ENCODE results near the gene TNFRSF4.

TNFRSF4 gene

DNA sequence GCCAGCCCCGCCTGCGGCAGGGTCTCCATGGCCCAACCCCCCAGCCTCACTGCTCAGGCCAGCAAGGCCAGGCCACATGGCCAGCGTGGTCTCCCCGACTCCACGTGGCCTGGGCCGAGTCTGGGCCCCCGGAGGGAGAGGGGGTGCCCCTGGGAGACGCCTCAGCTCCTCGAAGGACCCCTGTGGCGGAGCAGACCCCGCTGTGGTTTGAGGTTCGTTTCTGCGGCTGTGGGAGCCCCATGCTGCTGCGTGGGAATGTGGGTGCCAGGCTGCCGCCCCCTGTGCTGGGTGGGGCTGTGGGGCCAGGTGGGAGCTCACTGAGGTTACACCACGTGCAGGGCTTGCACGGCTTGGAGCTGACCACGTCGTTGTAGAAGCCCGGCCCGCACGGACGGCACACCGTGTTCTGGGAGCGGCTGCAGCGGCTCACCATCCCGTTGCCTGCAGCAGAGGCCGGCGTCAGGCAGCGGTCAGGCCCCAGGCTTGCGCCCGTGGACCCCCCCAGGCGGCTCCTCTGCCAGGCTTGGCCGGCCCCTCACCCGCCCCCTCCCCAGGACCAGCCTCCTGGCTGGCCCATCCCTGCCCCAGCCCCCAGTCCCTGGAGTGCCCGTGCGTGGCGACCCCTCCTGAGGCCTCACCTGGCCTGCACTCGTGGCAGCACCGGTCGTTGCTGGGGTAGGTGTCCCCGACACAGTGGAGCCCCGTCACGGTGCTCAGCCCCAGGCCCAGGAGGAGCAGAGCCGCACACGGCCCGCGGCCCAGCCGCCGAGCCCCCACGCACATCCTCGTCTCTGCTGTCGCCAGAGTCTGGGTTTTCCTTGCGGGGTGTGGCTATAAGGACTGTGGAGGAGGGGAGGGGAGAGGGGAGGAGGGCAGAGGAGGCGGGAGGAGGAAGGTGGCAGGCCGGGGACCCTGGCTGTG lies at the start of gene TNFRSF4:
TSS of gene TNFRSF4 (minus strand) at position 809 of the 921 bp plus-strand sequence. CDS start at position 783, 26 bp downstream.
- DNase-seq (ENCODE audit: low read depth): no peak

DNA sequence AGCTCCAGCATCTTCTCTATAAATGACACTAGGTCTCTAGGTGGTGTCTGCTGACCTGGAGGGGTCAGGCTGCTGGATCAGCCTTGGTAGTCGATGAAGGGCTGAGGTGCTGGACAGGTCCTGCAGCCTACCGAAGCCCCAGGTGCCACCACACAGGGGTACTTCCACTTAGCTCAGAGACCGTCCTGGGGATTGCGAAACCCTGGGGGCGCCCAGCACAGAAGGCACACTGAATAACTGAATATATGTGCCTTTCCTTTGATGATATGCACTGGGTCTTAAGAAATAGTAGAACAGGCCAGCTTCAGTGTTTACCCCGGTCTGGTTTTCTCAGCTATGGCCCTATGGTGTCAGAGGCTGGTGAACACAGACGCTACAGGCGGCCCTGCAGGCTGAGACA lies 48.8 kb upstream of the TNFRSF4 start:
- TF ChIP-seq, protein P1, sequence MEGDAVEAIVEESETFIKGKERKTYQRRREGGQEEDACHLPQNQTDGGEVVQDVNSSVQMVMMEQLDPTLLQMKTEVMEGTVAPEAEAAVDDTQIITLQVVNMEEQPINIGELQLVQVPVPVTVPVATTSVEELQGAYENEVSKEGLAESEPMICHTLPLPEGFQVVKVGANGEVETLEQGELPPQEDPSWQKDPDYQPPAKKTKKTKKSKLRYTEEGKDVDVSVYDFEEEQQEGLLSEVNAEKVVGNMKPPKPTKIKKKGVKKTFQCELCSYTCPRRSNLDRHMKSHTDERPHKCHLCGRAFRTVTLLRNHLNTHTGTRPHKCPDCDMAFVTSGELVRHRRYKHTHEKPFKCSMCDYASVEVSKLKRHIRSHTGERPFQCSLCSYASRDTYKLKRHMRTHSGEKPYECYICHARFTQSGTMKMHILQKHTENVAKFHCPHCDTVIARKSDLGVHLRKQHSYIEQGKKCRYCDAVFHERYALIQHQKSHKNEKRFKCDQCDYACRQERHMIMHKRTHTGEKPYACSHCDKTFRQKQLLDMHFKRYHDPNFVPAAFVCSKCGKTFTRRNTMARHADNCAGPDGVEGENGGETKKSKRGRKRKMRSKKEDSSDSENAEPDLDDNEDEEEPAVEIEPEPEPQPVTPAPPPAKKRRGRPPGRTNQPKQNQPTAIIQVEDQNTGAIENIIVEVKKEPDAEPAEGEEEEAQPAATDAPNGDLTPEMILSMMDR (IDR thresholded peaks at IDR 0.05; ENCODE audit: insufficient read depth, low read depth, low read length, missing control alignments): no peak
- no peak for DNase-seq (ENCODE audit: low read depth)
- no peak overlapping the region for H3K4me3 ChIP-seq (ENCODE audit: low read depth, low read length)

More for the DNA sequence above, at the start of gene TNFRSF4:
- TF ChIP-seq, protein P1 (IDR thresholded peaks at IDR 0.05; ENCODE audit: insufficient read depth, low read depth, low read length, missing control alignments): no peak
- no peak within 1 kb of the TSS for H3K4me3 ChIP-seq (ENCODE audit: low read depth, low read length)

DNA sequence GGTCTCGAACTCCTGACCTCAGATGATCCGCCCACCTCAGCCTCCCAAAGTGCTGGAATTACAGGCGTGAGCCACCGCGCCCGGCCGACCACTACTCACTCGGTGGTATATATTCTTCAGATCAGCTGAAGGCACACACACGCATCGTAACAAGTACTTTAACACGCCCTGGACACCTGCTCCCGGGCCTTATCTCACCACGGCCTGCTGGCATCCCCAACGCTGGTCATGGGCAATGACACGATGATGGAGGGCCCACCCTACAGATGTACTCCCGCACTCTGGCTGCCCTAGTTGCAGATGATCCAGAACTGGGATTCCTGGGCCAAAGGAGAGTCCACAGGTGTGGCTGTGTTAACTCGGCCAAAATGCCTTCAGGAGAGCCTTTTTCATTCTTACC lies 48.1 kb upstream of the TNFRSF4 start:
- TF ChIP-seq, protein P1 (IDR thresholded peaks at IDR 0.05; ENCODE audit: insufficient read depth, low read depth, low read length, missing control alignments): no peak
- H3K4me3 ChIP-seq (ENCODE audit: low read depth, low read length): no peak overlapping the region
- no peak for DNase-seq (ENCODE audit: low read depth)

DNA sequence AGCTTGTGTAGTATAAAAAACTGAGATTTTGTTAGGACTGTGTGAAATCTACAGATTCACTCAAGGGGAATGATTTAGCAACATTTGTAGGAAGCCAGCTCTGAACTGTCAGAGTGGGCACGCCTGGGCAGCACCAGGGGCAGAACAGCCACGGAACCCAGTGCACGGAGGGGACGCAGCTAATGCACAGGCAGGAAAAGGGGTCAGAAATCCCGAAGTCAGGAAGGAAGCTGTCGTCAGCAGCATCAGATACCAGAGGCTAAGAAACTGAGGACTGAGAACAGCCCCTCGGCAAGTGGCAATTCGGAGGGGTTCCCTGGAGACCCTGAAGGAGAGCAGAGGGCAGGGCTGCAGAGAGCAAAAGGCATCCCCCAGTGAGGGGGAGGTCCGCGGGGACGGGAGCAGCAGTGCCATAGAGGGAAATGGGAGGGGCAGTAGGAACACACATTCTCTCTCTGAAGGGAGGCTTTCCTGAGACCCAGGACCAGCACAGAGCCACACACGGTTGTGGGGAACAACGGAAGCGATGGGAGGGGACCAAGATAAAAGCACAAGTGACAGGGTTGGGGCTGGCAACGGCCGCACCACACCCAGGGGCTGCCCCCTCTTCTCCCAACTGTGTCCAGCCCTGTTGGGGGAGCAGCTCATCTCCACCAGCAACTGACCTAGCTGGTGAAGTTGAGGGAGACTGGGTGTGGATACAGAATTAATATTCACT lies 47.0 kb upstream of the TNFRSF4 start:
- no peak for DNase-seq (ENCODE audit: low read depth)
- TF ChIP-seq, protein P1 (IDR thresholded peaks at IDR 0.05; ENCODE audit: insufficient read depth, low read depth, low read length, missing control alignments): no peak
- H3K4me3 ChIP-seq (ENCODE audit: low read depth, low read length): no peak overlapping the region

DNA sequence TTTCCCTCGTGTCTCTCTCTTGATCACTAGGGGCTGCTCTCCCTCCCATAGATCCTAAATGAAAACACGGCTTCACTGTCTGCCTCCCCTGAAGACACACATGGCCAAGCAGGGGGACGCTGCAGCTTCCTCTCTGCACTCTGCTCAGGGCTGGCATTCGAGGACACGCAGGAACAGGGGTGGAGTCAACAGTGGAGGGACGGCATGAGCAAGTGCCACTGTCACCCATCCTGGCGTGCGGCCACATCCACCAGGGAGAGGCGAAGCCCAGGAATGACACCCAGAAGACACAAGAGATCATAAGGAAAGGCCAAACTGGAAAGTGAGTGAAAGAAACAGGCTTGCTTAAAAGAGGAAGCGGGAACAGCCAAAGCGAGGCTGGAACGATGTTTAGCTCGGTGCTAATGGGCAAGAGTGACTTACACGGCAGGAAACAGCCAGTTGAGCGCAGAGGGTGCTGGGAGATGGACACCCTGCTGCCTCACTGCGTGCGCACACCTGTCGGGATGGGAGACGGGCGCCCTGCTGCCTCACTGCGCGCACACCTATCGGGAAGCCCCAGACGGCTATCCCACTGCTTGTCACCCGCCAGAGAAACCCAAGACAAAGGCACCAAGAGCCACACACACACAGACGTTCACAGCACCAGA lies 46.1 kb upstream of the TNFRSF4 start:
- TF ChIP-seq, protein P1 (IDR thresholded peaks at IDR 0.05; ENCODE audit: insufficient read depth, low read depth, low read length, missing control alignments): no peak
- no peak overlapping the region for H3K4me3 ChIP-seq (ENCODE audit: low read depth, low read length)
- no peak for DNase-seq (ENCODE audit: low read depth)

DNA sequence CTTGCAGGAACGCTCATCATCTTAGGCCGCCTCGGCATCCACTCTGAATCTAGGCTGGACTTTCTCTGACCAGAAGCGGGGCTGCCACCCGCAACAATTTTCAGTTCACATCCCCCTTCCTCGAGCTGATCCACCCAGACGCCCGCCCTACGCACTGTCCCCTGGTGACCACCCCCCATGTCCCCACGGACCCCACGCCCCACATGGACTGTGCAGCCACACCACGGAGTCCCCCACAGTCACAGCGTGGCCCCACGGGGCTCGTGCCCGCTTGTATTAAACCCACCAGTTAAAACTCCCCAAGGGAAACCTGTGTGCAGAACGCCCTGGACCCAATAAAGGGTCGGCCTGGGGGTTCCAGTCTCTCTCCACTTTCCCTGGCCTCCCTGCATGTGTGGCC lies 45.6 kb upstream of the TNFRSF4 start:
- no peak overlapping the region for H3K4me3 ChIP-seq (ENCODE audit: low read depth, low read length)
- TF ChIP-seq, protein P1 (IDR thresholded peaks at IDR 0.05; ENCODE audit: insufficient read depth, low read depth, low read length, missing control alignments): no peak
- DNase-seq (ENCODE audit: low read depth): no peak

Data from GM12865 (cell line).